ENCODE results near the gene GLIPR2. TPM values are rescaled to one million over a fixed set of nuclear protein-coding genes. Genes with fewer than 3 reads are reported as not detected.

The GLIPR2 gene
- total RNA-seq, 2 experiments from 2014 or later, result 56.5 to 58.1 TPM

DNA sequence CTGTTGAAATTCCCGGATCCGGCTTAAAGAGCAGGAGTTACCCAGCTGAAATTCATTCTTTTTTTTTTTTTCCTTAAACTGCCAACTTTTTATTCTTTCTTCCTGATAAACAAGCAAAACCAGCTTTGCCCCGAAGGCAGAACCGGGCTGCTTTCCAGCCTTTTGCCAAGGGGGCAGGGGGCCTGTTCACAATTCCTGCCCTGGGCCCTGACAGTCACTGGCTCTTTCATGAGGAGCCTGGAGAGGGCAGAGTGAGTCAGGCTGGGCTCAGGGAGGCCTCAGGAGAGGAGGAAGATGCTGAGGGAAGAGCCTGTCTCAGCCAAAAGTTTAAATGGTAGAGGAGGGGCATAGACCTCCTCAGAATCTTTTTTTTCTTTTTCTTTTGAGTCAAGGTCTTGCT, 4.8 kb downstream of the GLIPR2 start:
- POLR2A ChIA-PET, result no interaction called here
- Mint-ChIP-seq H3K4me3 (peak overlapping the region; percentile 96), H3K36me3 (peaks cover 40% of the 10 kb centered on the region), H3K4me1 (peaks cover 87% of the 10 kb centered on the region), H3K9me3 (peaks cover 9% of the 10 kb centered on the region), H3K27ac (peak overlapping the region; percentile 85), H3K27me3 (no peaks in the 10 kb centered on the region)
- ATAC-seq (ENCODE audit: low read depth) (no peak), DNase-seq (no peak)

DNA sequence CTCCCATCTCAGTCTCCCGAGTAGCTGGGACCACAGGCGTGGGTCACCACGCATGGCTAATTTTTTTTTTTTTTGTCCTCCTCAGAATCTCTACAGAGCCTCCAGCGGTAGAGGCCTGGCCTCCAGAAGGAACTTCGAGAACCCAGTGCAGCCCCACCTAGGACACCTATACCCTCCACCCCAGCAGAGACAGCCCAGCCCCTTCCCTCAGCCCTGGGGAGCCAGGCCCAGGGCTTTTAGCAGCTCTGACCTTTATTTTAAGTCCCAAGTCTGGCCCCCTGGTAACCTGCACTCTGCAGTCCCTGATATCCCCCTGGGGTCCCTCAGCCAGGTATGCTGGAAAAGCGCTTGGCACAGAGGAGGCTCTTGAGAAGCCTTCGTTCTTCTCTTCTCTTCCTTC, 5.2 kb downstream of the GLIPR2 start:
- ATAC-seq (ENCODE audit: low read depth), result no peak
- H3K27ac Mint-ChIP-seq, result peak overlapping the region; percentile 67
- no peak for DNase-seq
- POLR2A ChIA-PET, result no interaction called here
- H3K9me3 Mint-ChIP-seq, result peaks cover 11% of the 10 kb centered on the region
- H3K27me3 Mint-ChIP-seq, result no peaks in the 10 kb centered on the region
- H3K36me3 Mint-ChIP-seq, result peaks cover 42% of the 10 kb centered on the region
- H3K4me1 Mint-ChIP-seq, result peaks cover 89% of the 10 kb centered on the region
- H3K4me3 Mint-ChIP-seq, result peak overlapping the region; percentile 52

DNA sequence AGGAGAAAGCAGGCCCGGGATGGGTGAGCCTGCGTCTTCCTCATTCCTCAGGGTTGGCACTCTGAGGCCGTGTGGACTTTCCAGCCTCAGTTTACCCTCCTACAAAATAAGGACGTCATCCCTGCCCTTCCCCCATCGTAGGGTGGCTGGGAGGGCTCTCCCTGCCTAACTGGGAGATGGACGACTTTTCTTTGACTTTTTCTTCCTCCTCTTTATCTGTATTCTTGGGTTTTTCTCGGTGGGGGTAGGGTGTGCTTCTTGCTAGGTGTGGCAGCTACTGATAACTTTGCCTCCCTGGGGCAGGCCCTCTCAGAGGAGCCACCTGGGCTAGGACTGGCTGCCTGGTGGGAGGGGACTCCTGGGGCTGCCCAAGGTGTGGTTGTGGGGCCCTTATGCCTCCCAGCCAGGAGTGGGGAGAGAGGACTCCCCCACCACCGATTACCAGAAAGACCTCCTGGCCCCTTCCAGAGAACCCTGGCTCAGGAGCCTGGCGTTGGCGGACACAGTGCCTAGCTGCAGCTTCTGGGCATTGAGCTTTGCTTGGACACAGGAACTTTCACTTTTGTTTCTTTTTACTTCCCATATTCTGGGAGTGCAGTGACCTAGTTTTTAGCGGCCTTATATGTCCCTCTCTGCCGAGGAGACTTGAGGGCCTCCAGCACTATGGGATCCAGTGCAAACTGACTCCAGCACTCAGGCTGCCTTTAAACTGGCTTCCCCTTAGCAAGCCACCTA, 6.1 kb downstream of the GLIPR2 start:
- DNase-seq (no peak), ATAC-seq (ENCODE audit: low read depth) (no peak)
- Mint-ChIP-seq H3K36me3 (peaks cover 50% of the 10 kb centered on the region), H3K9me3 (peaks cover 11% of the 10 kb centered on the region), H3K4me3 (peak overlapping the region; percentile 84), H3K27me3 (no peaks in the 10 kb centered on the region), H3K4me1 (peaks cover 89% of the 10 kb centered on the region), H3K27ac (peak overlapping the region; percentile 96)
- POLR2A ChIA-PET, result interaction anchor here (0.7 to 1.4 kb wide), 4 partner anchors 8 to 48 kb away, joined by 3 to 6 read pairs (median 5); partner anchors contain the start of gene CLTA

DNA sequence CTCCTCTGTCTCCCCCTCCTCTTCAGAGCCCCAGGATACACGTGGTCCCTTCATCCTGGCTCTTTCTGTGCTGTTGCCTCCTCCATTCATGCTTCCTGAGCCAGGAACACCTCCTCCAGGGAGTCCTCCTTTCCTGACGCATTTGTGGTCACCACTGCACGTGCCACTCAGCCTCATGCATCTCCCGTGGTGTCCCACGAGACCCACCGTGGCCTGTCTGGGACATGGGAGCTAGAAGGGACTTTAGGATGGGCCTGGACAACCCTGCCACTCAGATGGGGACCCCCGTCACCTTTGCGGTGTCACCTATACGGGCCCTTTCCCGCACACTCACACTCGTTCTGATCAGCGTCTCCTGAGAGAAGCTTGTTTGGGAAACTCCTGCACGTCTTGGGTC, 6.7 kb downstream of the GLIPR2 start:
- peak overlapping the region; percentile 84 for H3K4me3 Mint-ChIP-seq
- H3K4me1 Mint-ChIP-seq, result peaks cover 90% of the 10 kb centered on the region
- peak overlapping the region; percentile 96 for H3K27ac Mint-ChIP-seq
- ATAC-seq (ENCODE audit: low read depth) (no peak), DNase-seq (no peak)
- peaks cover 11% of the 10 kb centered on the region for H3K9me3 Mint-ChIP-seq
- H3K36me3 Mint-ChIP-seq, result peaks cover 53% of the 10 kb centered on the region
- POLR2A ChIA-PET, result interaction anchor here (0.9 to 2.5 kb wide), 5 partner anchors 8 to 47 kb away, joined by 3 to 13 read pairs (median 6); partner anchors contain the start of gene CLTA
- no peaks in the 10 kb centered on the region for H3K27me3 Mint-ChIP-seq

DNA sequence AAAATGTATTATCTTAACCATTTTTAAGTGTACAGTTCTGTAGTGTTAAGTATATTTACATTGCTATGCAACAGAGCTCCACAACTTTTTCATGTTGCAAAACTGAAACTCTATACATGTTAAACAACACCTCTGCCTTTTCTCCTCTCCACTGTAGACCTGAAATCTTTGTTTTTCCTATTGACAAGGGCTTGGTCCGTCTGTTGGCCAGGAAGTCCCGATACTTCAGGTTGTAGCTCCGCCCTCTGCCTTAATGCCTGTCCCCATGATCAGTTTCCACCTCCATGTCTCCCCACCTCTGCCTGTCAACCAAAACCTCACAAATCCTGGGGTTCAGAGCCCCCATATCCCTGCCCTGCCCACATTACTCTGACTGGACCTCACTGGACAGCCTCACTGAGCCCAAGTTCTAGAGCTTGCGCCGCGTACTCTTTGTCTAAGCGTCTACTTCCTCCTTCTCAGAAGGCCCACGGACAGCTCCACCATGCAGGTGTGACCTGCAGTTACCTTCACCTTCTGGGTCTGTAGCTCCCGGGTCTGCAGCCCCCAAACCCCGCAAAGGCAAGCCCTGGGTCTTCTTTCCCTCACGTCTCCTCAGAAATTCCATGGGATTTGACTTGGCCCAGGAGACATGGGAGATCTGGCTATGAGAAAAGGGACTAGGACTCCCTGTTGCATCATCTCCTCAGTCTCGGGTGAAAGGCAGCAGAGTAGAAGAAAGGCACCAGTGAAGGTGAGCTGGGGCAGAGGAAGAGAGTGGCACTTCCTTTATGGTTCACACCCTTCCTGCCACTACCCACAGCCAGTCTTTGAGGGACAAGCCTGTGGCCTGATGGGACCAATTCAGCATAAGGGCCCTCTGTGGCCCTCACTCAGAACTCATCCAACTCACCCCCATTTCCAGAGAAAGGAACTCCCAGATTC, 8.0 kb downstream of the GLIPR2 start:
- H3K27ac Mint-ChIP-seq, result peak overlapping the region; percentile 96
- ATAC-seq (ENCODE audit: low read depth) (peak; percentile 53), DNase-seq (no peak)
- H3K27me3 Mint-ChIP-seq, result no peaks in the 10 kb centered on the region
- peaks cover 46% of the 10 kb centered on the region for H3K36me3 Mint-ChIP-seq
- H3K9me3 Mint-ChIP-seq, result peaks cover 11% of the 10 kb centered on the region
- peaks cover 86% of the 10 kb centered on the region for H3K4me1 Mint-ChIP-seq
- POLR2A ChIA-PET, result interaction anchor here (0.9 to 2.5 kb wide), 6 partner anchors 10 to 49 kb away, joined by 3 to 13 read pairs (median 3); partner anchors contain the start of gene CLTA
- peak overlapping the region; percentile 84 for H3K4me3 Mint-ChIP-seq

DNA sequence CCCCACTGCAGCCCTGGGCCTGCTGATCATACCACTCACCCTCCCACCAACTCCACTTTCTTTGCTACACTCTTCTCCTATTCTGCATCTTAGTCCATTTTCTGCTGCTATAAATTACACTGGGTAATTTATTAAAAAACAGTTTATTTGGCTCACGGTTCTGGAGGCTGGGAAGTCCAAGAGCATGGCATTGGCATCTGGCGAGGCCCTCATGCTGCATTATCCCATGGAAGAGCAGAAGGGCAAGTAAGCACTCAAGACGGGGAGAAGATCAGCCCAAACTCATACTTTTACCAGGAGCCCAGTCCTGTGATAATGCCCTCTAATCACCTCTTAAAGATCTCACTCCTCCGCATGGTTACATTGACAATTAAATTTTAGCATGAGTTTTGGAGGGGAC, 9.4 kb downstream of the GLIPR2 start:
- H3K9me3 Mint-ChIP-seq, result peaks cover 11% of the 10 kb centered on the region
- ATAC-seq (ENCODE audit: low read depth), result no peak
- H3K36me3 Mint-ChIP-seq, result peaks cover 51% of the 10 kb centered on the region
- no peak overlapping the region for H3K4me3 Mint-ChIP-seq
- POLR2A ChIA-PET, result no interaction called here
- no peak for DNase-seq
- no peaks in the 10 kb centered on the region for H3K27me3 Mint-ChIP-seq
- H3K4me1 Mint-ChIP-seq, result peaks cover 85% of the 10 kb centered on the region
- H3K27ac Mint-ChIP-seq, result peak overlapping the region; percentile 96

DNA sequence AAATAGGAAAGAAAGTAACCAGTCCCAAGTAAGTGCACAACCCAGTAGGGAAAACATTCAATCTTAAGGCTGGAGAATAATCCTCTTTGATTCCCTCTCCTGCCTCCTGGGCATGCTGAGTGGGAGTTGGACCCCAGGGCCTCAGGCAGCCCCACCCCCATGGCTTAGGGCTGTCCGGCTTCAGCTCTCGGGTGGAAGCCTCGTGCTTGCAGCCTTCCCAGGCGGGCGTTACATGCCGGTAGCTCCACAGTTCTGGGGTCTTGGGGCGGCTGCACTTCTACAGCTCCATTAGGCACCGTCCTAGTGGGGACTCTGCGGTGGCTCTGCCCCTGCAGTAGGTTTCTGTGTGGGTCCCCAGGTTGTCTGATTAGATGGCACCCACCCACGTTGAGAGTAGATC, 10.1 kb downstream of the GLIPR2 start:
- DNase-seq (no peak), ATAC-seq (ENCODE audit: low read depth) (no peak)
- Mint-ChIP-seq H3K27me3 (no peaks in the 10 kb centered on the region), H3K4me3 (no peak overlapping the region), H3K4me1 (peaks cover 84% of the 10 kb centered on the region), H3K36me3 (peaks cover 55% of the 10 kb centered on the region), H3K9me3 (peaks cover 11% of the 10 kb centered on the region), H3K27ac (peak overlapping the region; percentile 63)
- POLR2A ChIA-PET, result no interaction called here

DNA sequence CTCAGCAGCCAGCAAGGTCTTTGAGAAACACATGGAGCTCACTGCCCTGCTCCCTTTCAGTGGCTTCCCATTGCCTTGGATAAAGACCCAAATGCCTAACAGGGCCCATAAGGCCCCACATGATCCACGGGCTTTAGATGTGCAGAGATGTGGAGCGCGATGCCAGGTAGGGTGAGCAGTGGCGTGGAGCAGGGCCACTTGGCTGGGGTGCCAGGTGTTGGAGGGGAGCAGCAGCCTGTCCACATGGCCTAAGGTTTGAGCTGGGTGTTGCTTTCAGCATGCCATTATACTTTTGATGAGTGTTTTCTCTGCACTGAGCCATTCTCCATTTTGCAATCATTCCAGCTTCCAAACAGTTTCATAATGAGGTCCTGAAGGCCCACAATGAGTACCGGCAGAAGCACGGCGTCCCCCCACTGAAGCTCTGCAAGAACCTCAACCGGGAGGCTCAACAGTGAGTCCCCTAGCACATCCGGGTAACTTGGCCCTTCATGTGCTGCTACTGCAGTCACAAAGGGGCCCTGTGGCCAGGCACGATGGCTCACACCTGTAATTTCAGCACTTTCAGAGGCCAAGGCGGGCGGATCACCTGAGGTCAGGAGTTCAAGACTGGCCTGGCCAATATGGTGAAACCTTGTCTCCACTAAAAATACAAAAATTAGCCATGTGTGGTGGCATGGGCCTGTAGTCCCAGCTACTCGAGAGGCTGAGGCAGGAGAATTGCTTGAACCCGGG, 11.1 kb downstream of the GLIPR2 start:
- peak overlapping the region; percentile 63 for H3K27ac Mint-ChIP-seq
- no peak overlapping the region for H3K4me3 Mint-ChIP-seq
- peaks cover 11% of the 10 kb centered on the region for H3K9me3 Mint-ChIP-seq
- ATAC-seq (ENCODE audit: low read depth) (no peak), DNase-seq (no peak)
- no peaks in the 10 kb centered on the region for H3K27me3 Mint-ChIP-seq
- H3K4me1 Mint-ChIP-seq, result peaks cover 83% of the 10 kb centered on the region
- peaks cover 52% of the 10 kb centered on the region for H3K36me3 Mint-ChIP-seq
- POLR2A ChIA-PET, result interaction anchor here (2.6 kb wide), 1 partner anchor 8 kb away, joined by 18 read pairs; no protein-coding TSS in a partner anchor

DNA sequence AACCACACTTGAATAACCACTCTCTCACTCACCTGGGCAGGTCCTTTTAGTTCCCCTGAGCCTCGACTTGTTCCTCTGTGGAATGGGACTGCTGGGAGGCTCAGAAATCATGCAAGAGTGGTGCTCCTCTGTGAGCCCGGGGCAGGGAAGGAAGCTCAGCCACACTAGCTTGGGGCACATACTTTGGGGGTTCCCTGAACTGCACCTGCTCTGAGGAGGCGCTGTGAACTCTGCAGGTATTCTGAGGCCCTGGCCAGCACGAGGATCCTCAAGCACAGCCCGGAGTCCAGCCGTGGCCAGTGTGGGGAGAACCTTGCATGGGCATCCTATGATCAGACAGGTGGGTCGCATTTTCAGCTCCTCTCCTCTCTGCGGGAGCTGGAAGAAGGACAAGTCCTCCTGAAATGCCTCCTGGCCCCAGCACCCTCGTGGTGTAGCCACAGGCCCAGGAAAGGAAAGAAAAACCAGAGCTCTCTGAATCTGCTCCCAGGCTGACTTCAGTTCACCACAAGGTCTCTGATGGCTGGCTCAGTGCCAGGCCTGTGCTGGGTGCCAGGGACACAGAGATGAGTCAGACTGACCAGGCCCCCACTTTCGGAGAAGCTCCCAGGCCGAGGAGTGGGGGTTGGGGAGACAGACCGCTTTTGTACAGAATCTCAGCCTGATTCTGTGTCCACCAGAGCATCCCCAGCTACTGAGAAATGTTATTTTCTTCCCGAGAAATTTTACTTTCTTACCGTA, 11.9 kb downstream of the GLIPR2 start:
- H3K9me3 Mint-ChIP-seq, result peaks cover 11% of the 10 kb centered on the region
- no peaks in the 10 kb centered on the region for H3K27me3 Mint-ChIP-seq
- H3K4me1 Mint-ChIP-seq, result peaks cover 81% of the 10 kb centered on the region
- peak; percentile 71 for DNase-seq
- H3K36me3 Mint-ChIP-seq, result peaks cover 52% of the 10 kb centered on the region
- peak overlapping the region; percentile 8 for H3K4me3 Mint-ChIP-seq
- peak overlapping the region; percentile 62 for H3K27ac Mint-ChIP-seq
- POLR2A ChIA-PET, result interaction anchor here (0.9 to 2.6 kb wide), 3 partner anchors 9 to 42 kb away, joined by 3 to 18 read pairs (median 6); partner anchors contain the start of gene CLTA
- peak; percentile 31 for ATAC-seq (ENCODE audit: low read depth)

DNA sequence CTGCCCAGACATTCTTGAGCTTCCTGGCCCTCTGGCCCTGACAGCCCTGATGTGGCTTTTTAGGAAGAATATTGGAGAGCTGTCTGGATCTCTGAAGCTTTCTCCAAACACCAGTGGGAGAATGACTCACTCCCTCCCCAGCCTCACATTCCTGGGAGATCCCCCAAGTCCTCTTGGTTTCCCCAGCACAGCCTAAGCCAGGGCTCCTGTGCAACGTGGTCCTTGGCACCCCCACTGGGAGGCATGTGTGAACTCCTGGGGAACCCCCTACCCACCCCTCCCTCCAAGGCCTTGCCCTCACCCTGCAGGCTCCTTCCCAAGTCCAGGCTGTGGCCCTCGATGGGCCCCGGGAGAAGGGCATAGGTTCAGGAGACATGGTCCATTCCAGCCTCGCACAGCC, 12.7 kb downstream of the GLIPR2 start:
- no peaks in the 10 kb centered on the region for H3K27me3 Mint-ChIP-seq
- peak overlapping the region; percentile 62 for H3K27ac Mint-ChIP-seq
- ATAC-seq (ENCODE audit: low read depth) (no peak), DNase-seq (no peak)
- H3K36me3 Mint-ChIP-seq, result peaks cover 48% of the 10 kb centered on the region
- POLR2A ChIA-PET, result interaction anchor here (0.9 to 2.6 kb wide), 3 partner anchors 9 to 42 kb away, joined by 3 to 18 read pairs (median 6); partner anchors contain the start of gene CLTA
- peaks cover 79% of the 10 kb centered on the region for H3K4me1 Mint-ChIP-seq
- H3K4me3 Mint-ChIP-seq, result peak overlapping the region; percentile 8
- H3K9me3 Mint-ChIP-seq, result peaks cover 11% of the 10 kb centered on the region

DNA sequence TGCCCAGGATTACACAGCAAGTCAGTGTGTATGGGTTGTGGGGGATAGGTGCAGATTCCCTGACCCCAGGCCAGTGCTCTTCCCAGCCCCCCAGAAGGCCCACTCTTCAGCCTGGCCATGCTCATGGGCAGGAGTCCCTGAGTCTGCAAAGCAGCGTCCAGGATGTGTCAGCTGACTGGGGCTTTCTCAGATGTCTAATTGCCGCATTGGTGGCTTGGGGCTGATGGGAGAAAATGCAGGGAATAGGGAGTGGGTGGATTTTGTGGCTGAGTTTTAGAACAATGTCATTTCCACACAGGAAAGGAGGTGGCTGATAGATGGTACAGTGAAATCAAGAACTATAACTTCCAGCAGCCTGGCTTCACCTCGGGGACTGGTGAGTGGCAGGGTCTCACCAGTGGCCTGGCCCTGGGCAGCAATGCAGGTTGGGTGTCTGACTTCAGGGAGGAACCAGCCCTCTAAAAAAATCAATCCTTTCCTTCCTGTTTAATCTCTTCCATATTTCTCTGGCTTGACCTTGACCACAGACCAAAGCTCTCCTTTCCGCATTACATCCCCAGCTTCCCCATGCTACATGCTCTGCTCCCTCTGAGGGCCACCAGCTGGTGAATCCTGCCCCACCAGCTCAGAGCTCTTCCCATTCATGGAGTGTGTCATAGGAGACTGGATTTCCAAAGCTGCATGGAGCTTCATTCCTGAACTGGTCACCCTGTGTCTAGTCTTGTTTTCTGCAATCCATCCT, 14.2 kb downstream of the GLIPR2 start:
- peaks cover 43% of the 10 kb centered on the region for H3K36me3 Mint-ChIP-seq
- peaks cover 6% of the 10 kb centered on the region for H3K9me3 Mint-ChIP-seq
- POLR2A ChIA-PET, result interaction anchor here (0.6 to 3.7 kb wide), 7 partner anchors 8 to 40 kb away, joined by 3 to 24 read pairs (median 4); partner anchors contain the start of gene GLIPR2
- peak overlapping the region; percentile 75 for H3K4me3 Mint-ChIP-seq
- ATAC-seq (ENCODE audit: low read depth) (no peak), DNase-seq (no peak)
- peak overlapping the region; percentile 88 for H3K27ac Mint-ChIP-seq
- H3K4me1 Mint-ChIP-seq, result peaks cover 68% of the 10 kb centered on the region
- H3K27me3 Mint-ChIP-seq, result no peaks in the 10 kb centered on the region

All from activated naive CD8-positive, alpha-beta T cell treated with anti-CD3 and anti-CD28 coated beads, Interleukin-2, amount 10 ng/mL, durations not matched to agents 7 days and 5 days (primary cell).